ENCODE data around the gene FAM118A. TPM values are rescaled to one million over a fixed set of nuclear protein-coding genes. Genes with fewer than 3 reads are reported as not detected.

FAM118A gene
- total RNA-seq, 8 experiments from 2014 or later = 11.3 to 131 (median 16.0) TPM

- Histone ChIP-seq H3K4me1 (replicated peaks in 1 of 2) (no peaks in the 10 kb centered on the region), H3K4me3 (no peak overlapping the region), H3K27ac (no peak overlapping the region)
- WGBS, 10 experiments = 59 to 100% (median 74%) methylated on average over 2 to 7 of the region's 12 CpGs; no CpG with 5 or more reads in 4 of the 10 experiments
- ATAC-seq (replicated peaks in 6 of 8) = peak in 7 of 8 experiments; percentile 18 to 92 (median 69)
- in situ Hi-C loops (cut with MboI; ENCODE audit: low pct_unique_long_range_greater_than_20kb in 2 of 9, low sequenced_read_pairs in 9 of 9, unreplicated experiment in 9 of 9) = no loop called here
Measured at GRCh38 chr22:45329530-45329936, 19.8 kb downstream of the FAM118A start.

GRCh38 chr22:45330548-45330947, 20.8 kb downstream of the FAM118A start:
- in situ Hi-C loops (cut with MboI; ENCODE audit: low pct_unique_long_range_greater_than_20kb in 2 of 9, low sequenced_read_pairs in 9 of 9, unreplicated experiment in 9 of 9) = no loop called here
- 79 to 100% (median 91%) methylated on average over 2 to 13 of the region's 19 CpGs for WGBS, 10 experiments
- no peak overlapping the region for H3K27ac ChIP-seq

GRCh38 chr22:45331486-45331885, 21.8 kb downstream of the FAM118A start:
- no peak overlapping the region for H3K27ac ChIP-seq
- WGBS, 10 experiments = 84 to 100% (median 98%) methylated on average over 1 to 5 of the region's 9 CpGs; no CpG with 5 or more reads in 4 of the 10 experiments
- no peak for ATAC-seq (replicated peaks in 6 of 8)
- no peak overlapping the region for H3K4me3 ChIP-seq
- peaks cover 0 to 6% of the 10 kb centered on the region in 2 donors for H3K4me1 ChIP-seq (replicated peaks in 1 of 2)
- in situ Hi-C loops (cut with MboI; ENCODE audit: low pct_unique_long_range_greater_than_20kb in 2 of 9, low sequenced_read_pairs in 9 of 9, unreplicated experiment in 9 of 9) = no loop called here

More at GRCh38 chr22:45330548-45330947, 20.8 kb downstream of the FAM118A start:
- no peak overlapping the region for H3K4me3 ChIP-seq
- no peak for ATAC-seq (replicated peaks in 6 of 8)
- H3K4me1 ChIP-seq (replicated peaks in 1 of 2) = no peaks in the 10 kb centered on the region

- Histone ChIP-seq H3K4me1 (replicated peaks in 1 of 2) (peaks cover 0 to 11% of the 10 kb centered on the region in 2 donors), H3K4me3 (no peak overlapping the region), H3K27ac (no peak overlapping the region)
- WGBS, 10 experiments = 17 to 100% (median 89%) methylated on average over 1 to 6 of the region's 7 CpGs; no CpG with 5 or more reads in 4 of the 10 experiments
- no peak for ATAC-seq (replicated peaks in 6 of 8)
- in situ Hi-C loops (cut with MboI; ENCODE audit: low pct_unique_long_range_greater_than_20kb in 2 of 9, low sequenced_read_pairs in 9 of 9, unreplicated experiment in 9 of 9) = no loop called here
Measured at GRCh38 chr22:45332001-45332400, 22.3 kb downstream of the FAM118A start.

GRCh38 chr22:45334068-45334467, 24.3 kb downstream of the FAM118A start:
- WGBS, 10 experiments = 13 to 100% (median 82%) methylated on average over 1 to 4 of the region's 5 CpGs
- Histone ChIP-seq H3K4me1 (replicated peaks in 1 of 2) (peaks cover 0 to 11% of the 10 kb centered on the region in 2 donors), H3K27ac (no peak overlapping the region), H3K4me3 (no peak overlapping the region)
- in situ Hi-C loops (cut with MboI; ENCODE audit: low pct_unique_long_range_greater_than_20kb in 2 of 9, low sequenced_read_pairs in 9 of 9, unreplicated experiment in 9 of 9) = no loop called here
- ATAC-seq (replicated peaks in 6 of 8) = no peak

GRCh38 chr22:45334528-45334927, 24.8 kb downstream of the FAM118A start:
- no peak for ATAC-seq (replicated peaks in 6 of 8)
- 60 to 100% (median 85%) methylated on average over 1 to 4 of the region's 9 CpGs; no CpG with 5 or more reads in 2 of the 10 experiments for WGBS, 10 experiments
- H3K4me1 ChIP-seq (replicated peaks in 1 of 2) = peaks cover 0 to 11% of the 10 kb centered on the region in 2 donors
- no peak overlapping the region for H3K4me3 ChIP-seq
- in situ Hi-C loops (cut with MboI; ENCODE audit: low pct_unique_long_range_greater_than_20kb in 2 of 9, low sequenced_read_pairs in 9 of 9, unreplicated experiment in 9 of 9) = no loop called here
- no peak overlapping the region for H3K27ac ChIP-seq

- H3K4me3 ChIP-seq = no peak overlapping the region
- 47 to 100% (median 76%) methylated on average over 1 to 20 of the region's 26 CpGs; no CpG with 5 or more reads in 1 of the 10 experiments for WGBS, 10 experiments
- in situ Hi-C loops (cut with MboI; ENCODE audit: low pct_unique_long_range_greater_than_20kb in 2 of 9, low sequenced_read_pairs in 9 of 9, unreplicated experiment in 9 of 9) = no loop called here
- H3K4me1 ChIP-seq (replicated peaks in 1 of 2) = peaks cover 0 to 11% of the 10 kb centered on the region in 2 donors
- ATAC-seq (replicated peaks in 6 of 8) = peak in 3 of 8 experiments; percentile 32 to 64 (median 43)
- no peak overlapping the region for H3K27ac ChIP-seq
Measured at GRCh38 chr22:45335021-45335818, 25.5 kb downstream of the FAM118A start.

- in situ Hi-C loops (cut with MboI; ENCODE audit: low pct_unique_long_range_greater_than_20kb in 2 of 9, low sequenced_read_pairs in 9 of 9, unreplicated experiment in 9 of 9) = no loop called here
- Histone ChIP-seq H3K27ac (no peak overlapping the region), H3K4me1 (replicated peaks in 1 of 2) (peaks cover 0 to 11% of the 10 kb centered on the region in 2 donors), H3K4me3 (no peak overlapping the region)
- ATAC-seq (replicated peaks in 6 of 8) = no peak
- WGBS, 10 experiments = 77 to 100% (median 93%) methylated on average over 1 to 19 of the region's 29 CpGs; no CpG with 5 or more reads in 1 of the 10 experiments
Measured at GRCh38 chr22:45335854-45336522, 26.3 kb downstream of the FAM118A start.

- ATAC-seq (replicated peaks in 6 of 8) = peak in 3 of 8 experiments; percentile 50 to 86 (median 62)
- in situ Hi-C loops (cut with MboI; ENCODE audit: low pct_unique_long_range_greater_than_20kb in 2 of 9, low sequenced_read_pairs in 9 of 9, unreplicated experiment in 9 of 9) = no loop called here
- 33 to 100% (median 74%) methylated on average over 1 to 11 of the region's 18 CpGs; no CpG with 5 or more reads in 3 of the 10 experiments for WGBS, 10 experiments
- Histone ChIP-seq H3K4me1 (replicated peaks in 1 of 2) (peaks cover 0 to 11% of the 10 kb centered on the region in 2 donors), H3K27ac (no peak overlapping the region), H3K4me3 (no peak overlapping the region)
Measured at GRCh38 chr22:45336971-45337431, 27.3 kb downstream of the FAM118A start.

- Histone ChIP-seq H3K4me1 (replicated peaks in 1 of 2) (peaks cover 0 to 11% of the 10 kb centered on the region in 2 donors), H3K4me3 (no peak overlapping the region), H3K27ac (no peak overlapping the region)
- in situ Hi-C loops (cut with MboI; ENCODE audit: low pct_unique_long_range_greater_than_20kb in 2 of 9, low sequenced_read_pairs in 9 of 9, unreplicated experiment in 9 of 9) = no loop called here
- no peak for ATAC-seq (replicated peaks in 6 of 8)
- 60 to 100% (median 94%) methylated on average over 1 to 5 of the region's 9 CpGs; no CpG with 5 or more reads in 2 of the 10 experiments for WGBS, 10 experiments
Measured at GRCh38 chr22:45337536-45337935, 27.8 kb downstream of the FAM118A start.

GRCh38 chr22:45338795-45339194, 29.1 kb downstream of the FAM118A start:
- H3K27ac ChIP-seq = no peak overlapping the region
- H3K4me1 ChIP-seq (replicated peaks in 1 of 2) = peaks cover 0 to 11% of the 10 kb centered on the region in 2 donors
- WGBS, 10 experiments = 20 to 100% (median 90%) methylated on average over 1 to 4 of the region's 7 CpGs; no CpG with 5 or more reads in 4 of the 10 experiments
- H3K4me3 ChIP-seq = no peak overlapping the region
- in situ Hi-C loops (cut with MboI; ENCODE audit: low pct_unique_long_range_greater_than_20kb in 2 of 9, low sequenced_read_pairs in 9 of 9, unreplicated experiment in 9 of 9) = no loop called here
- ATAC-seq (replicated peaks in 6 of 8) = no peak

- in situ Hi-C loops (cut with MboI; ENCODE audit: low pct_unique_long_range_greater_than_20kb in 2 of 9, low sequenced_read_pairs in 9 of 9, unreplicated experiment in 9 of 9) = no loop called here
- WGBS, 10 experiments = 50 to 100% (median 84%) methylated on average over 1 to 8 of the region's 8 CpGs; no CpG with 5 or more reads in 3 of the 10 experiments
Measured at GRCh38 chr22:45340323-45340722, 30.6 kb downstream of the FAM118A start.

GRCh38 chr22:45341498-45341897, 31.8 kb downstream of the FAM118A start:
- in situ Hi-C loops (cut with MboI; ENCODE audit: low pct_unique_long_range_greater_than_20kb in 2 of 9, low sequenced_read_pairs in 9 of 9, unreplicated experiment in 9 of 9) = no loop called here
- ATAC-seq (replicated peaks in 6 of 8) = no peak
- 51 to 95% (median 88%) methylated on average over 1 to 6 of the region's 6 CpGs; no CpG with 5 or more reads in 5 of the 10 experiments for WGBS, 10 experiments
- Histone ChIP-seq H3K4me3 (no peak overlapping the region), H3K4me1 (replicated peaks in 1 of 2) (peaks cover 0 to 5% of the 10 kb centered on the region in 2 donors), H3K27ac (no peak overlapping the region)

More at GRCh38 chr22:45340323-45340722, 30.6 kb downstream of the FAM118A start:
- Histone ChIP-seq H3K4me1 (replicated peaks in 1 of 2) (peaks cover 0 to 11% of the 10 kb centered on the region in 2 donors), H3K4me3 (no peak overlapping the region), H3K27ac (no peak overlapping the region)
- ATAC-seq (replicated peaks in 6 of 8) = no peak
